Right cardiac atrium (tissue), 5 donors: ENCODE measurements around the gene LDLRAD4. TPM values are rescaled to one million over a fixed set of nuclear protein-coding genes. Genes with fewer than 3 reads are reported as not detected.
"Not testable (repeated sequence)": the region's sequence is repeated elsewhere in the genome, so short reads cannot be mapped to it uniquely, and the experiment has no call there.

Source experiments
- ATAC-seq, 2 donors: fragments of 200-7000 bp; cut with Tn5 transposase; one replicate each; pipeline versions ENCODE4 v1.8.0 to v1.9.1; 2020; ENCODE audit warnings: moderate library complexity in 2 of 2, mild to moderate bottlenecking in 1 of 2
- DNase-seq, 3 donors: peaks; one replicate each; pipeline ENCODE4 v3.0.0-alpha.2; 2020
- H3K27ac ChIP-seq: one replicate; pipeline ENCODE4 v1.5.1; 2013; ENCODE audit warnings: mild to moderate bottlenecking, low read length, control low read depth, moderate library complexity
- H3K27me3 ChIP-seq: one replicate; pipeline ENCODE4 v1.6.1; 2013; ENCODE audit not compliant: control insufficient read depth, insufficient read depth
- H3K4me1 ChIP-seq: one replicate; pipeline ENCODE4 v1.6.1; 2013; ENCODE audit warnings: low read length; ENCODE audit not compliant: control insufficient read depth, insufficient read depth
- H3K4me3 ChIP-seq: one replicate; pipeline ENCODE4 v1.5.1; 2013; ENCODE audit warnings: low read length, control low read depth
- H3K9me3 ChIP-seq: one replicate; pipeline ENCODE4 v1.6.1; 2013; ENCODE audit warnings: low read length; ENCODE audit not compliant: control insufficient read depth
- WGBS: extraction: QIAGEN DNeasy Blood & Tissue Kit; methylation state at CpG from one replicate; pipeline ENCODE4 v1.1.7; 2013; 5-methylcytosine and 5-hydroxymethylcytosine counted together
- intact Hi-C, 4 donors: fragments of 100-400 bp; cut with DNase I; formaldehyde crosslinking; loops; one replicate each; pipeline versions ENCODE4 v1.11.0 to v1.14.0; 2022 to 2023
- polyA plus RNA-seq: library from polyadenylated mRNA; stranded (reverse); fragments of 200-250 nt; gene quantifications from one replicate; pipeline ENCODE4 v1.2.3, GENCODE V29; 2013
- total RNA-seq, 4 donors: library from RNA; stranded (reverse); fragmentation: NEBNext Ultra II Directional; extraction: Animal tissue kit (Norgen Biotek cat#: 25700); gene quantifications; one replicate each; pipeline ENCODE4 v1.2.1, GENCODE V29; 2021
- donor health status: healthy with polysubstance abuse.
- donor health status: DM: no; HTN: yes; CAD: no.
- donor health status: DM: no; HTN: no; CAD: no.
- donor health status: DM: no; HTN: yes; CAD: no; lungs with severe emphysema.
- donor health status: DM: yes; HTN: yes; CAD: no.

The LDLRAD4 gene
- total and polyA plus RNA-seq, 5 donors, result 25.7 to 159 (median 68.1) TPM

- no peaks in the 10 kb centered on the region for H3K4me1 ChIP-seq
- ATAC-seq (no peak), DNase-seq (no peak)
- no peaks in the 10 kb centered on the region for H3K9me3 ChIP-seq
- no peak overlapping the region for H3K27ac ChIP-seq
- H3K4me3 ChIP-seq, result no peak overlapping the region
- no peaks in the 10 kb centered on the region for H3K27me3 ChIP-seq
- intact Hi-C loops, result no loop called here
- 94% methylated on average over 7 of the region's 7 CpGs for WGBS
Measured at GRCh38 chr18:13485604-13486003, 267.0 kb downstream of the LDLRAD4 start.

GRCh38 chr18:13486284-13486683 is 267.7 kb downstream of the LDLRAD4 start:
- ATAC-seq (no peak), DNase-seq (no peak)
- no peak overlapping the region for H3K4me3 ChIP-seq
- intact Hi-C loops, result no loop called here
- no peaks in the 10 kb centered on the region for H3K9me3 ChIP-seq
- 95% methylated on average over 5 of the region's 5 CpGs for WGBS
- no peaks in the 10 kb centered on the region for H3K4me1 ChIP-seq
- no peak overlapping the region for H3K27ac ChIP-seq
- H3K27me3 ChIP-seq, result no peaks in the 10 kb centered on the region

GRCh38 chr18:13486686-13487085 is 268.1 kb downstream of the LDLRAD4 start:
- no peaks in the 10 kb centered on the region for H3K27me3 ChIP-seq
- no peaks in the 10 kb centered on the region for H3K4me1 ChIP-seq
- no peak for DNase-seq
- no peak for ATAC-seq
- intact Hi-C loops, result no loop called here
- no peaks in the 10 kb centered on the region for H3K9me3 ChIP-seq
- H3K4me3 ChIP-seq, result no peak overlapping the region
- no peak overlapping the region for H3K27ac ChIP-seq
- WGBS, result 77% methylated on average over 9 of the region's 9 CpGs

GRCh38 chr18:13487237-13487636 is 268.7 kb downstream of the LDLRAD4 start:
- no peaks in the 10 kb centered on the region for H3K4me1 ChIP-seq
- intact Hi-C loops, result no loop called here
- ATAC-seq, result no peak
- no peaks in the 10 kb centered on the region for H3K9me3 ChIP-seq
- no peak overlapping the region for H3K27ac ChIP-seq
- no peak for DNase-seq
- no peaks in the 10 kb centered on the region for H3K27me3 ChIP-seq
- 78% methylated on average over 7 of the region's 7 CpGs for WGBS
- H3K4me3 ChIP-seq, result no peak overlapping the region

GRCh38 chr18:13488281-13488929 is 269.8 kb downstream of the LDLRAD4 start:
- no peak overlapping the region for H3K4me3 ChIP-seq
- no peak overlapping the region for H3K27ac ChIP-seq
- ATAC-seq, result no peak
- WGBS, result 91% methylated on average over 14 of the region's 14 CpGs
- no peaks in the 10 kb centered on the region for H3K4me1 ChIP-seq
- no peaks in the 10 kb centered on the region for H3K27me3 ChIP-seq
- no peak for DNase-seq
- intact Hi-C loops, result no loop called here
- H3K9me3 ChIP-seq, result no peaks in the 10 kb centered on the region

GRCh38 chr18:13489303-13489702 is 270.7 kb downstream of the LDLRAD4 start:
- DNase-seq, H3K4me3 ChIP-seq, H3K27ac ChIP-seq, H3K9me3 ChIP-seq, H3K27me3 ChIP-seq, H3K4me1 ChIP-seq, intact Hi-C loops: not testable (repeated sequence)
- 61% methylated on average over 6 of the region's 6 CpGs for WGBS
- peak in 1 of 2 donors; percentile 54 for ATAC-seq

- no peak overlapping the region for H3K4me3 ChIP-seq
- no peaks in the 10 kb centered on the region for H3K4me1 ChIP-seq
- H3K9me3 ChIP-seq, result no peaks in the 10 kb centered on the region
- ATAC-seq (no peak), DNase-seq (no peak)
- intact Hi-C loops, result loop anchor here in 1 of 4 donors (10.0 kb wide), 1 partner anchor 106 kb away; no protein-coding TSS in a partner anchor
- 89% methylated on average over 10 of the region's 10 CpGs for WGBS
- H3K27me3 ChIP-seq, result no peaks in the 10 kb centered on the region
- H3K27ac ChIP-seq, result no peak overlapping the region
Measured at GRCh38 chr18:13491138-13491537, 272.6 kb downstream of the LDLRAD4 start.

- WGBS, result 96% methylated on average over 9 of the region's 9 CpGs
- Histone ChIP-seq H3K4me1 (no peaks in the 10 kb centered on the region), H3K4me3 (no peak overlapping the region), H3K27me3 (no peaks in the 10 kb centered on the region), H3K9me3 (no peaks in the 10 kb centered on the region), H3K27ac (no peak overlapping the region)
- intact Hi-C loops, result loop anchor here in 1 of 4 donors (10.0 kb wide), 1 partner anchor 108 kb away; no protein-coding TSS in a partner anchor
- DNase-seq (no peak), ATAC-seq (no peak)
Measured at GRCh38 chr18:13492314-13492713, 273.8 kb downstream of the LDLRAD4 start.

GRCh38 chr18:13493079-13493478 is 274.5 kb downstream of the LDLRAD4 start:
- no peak for ATAC-seq
- Histone ChIP-seq H3K27me3 (no peaks in the 10 kb centered on the region), H3K4me3 (no peak overlapping the region), H3K27ac (no peak overlapping the region), H3K9me3 (no peaks in the 10 kb centered on the region), H3K4me1 (no peaks in the 10 kb centered on the region)
- 68% methylated on average over 1 of the region's 1 CpG for WGBS
- intact Hi-C loops, result loop anchor here in 1 of 4 donors (10.0 kb wide), 1 partner anchor 108 kb away; no protein-coding TSS in a partner anchor
- DNase-seq, result no peak

- ATAC-seq (peak in 1 of 2 donors; percentile 44), DNase-seq (no peak)
- intact Hi-C loops, result loop anchor here in 1 of 4 donors (10.0 kb wide), 1 partner anchor 109 kb away; no protein-coding TSS in a partner anchor
- no peak overlapping the region for H3K27ac ChIP-seq
- WGBS, result 91% methylated on average over 16 of the region's 16 CpGs
- H3K4me1 ChIP-seq, result no peaks in the 10 kb centered on the region
- no peaks in the 10 kb centered on the region for H3K9me3 ChIP-seq
- H3K4me3 ChIP-seq, result no peak overlapping the region
- no peaks in the 10 kb centered on the region for H3K27me3 ChIP-seq
Measured at GRCh38 chr18:13493725-13494124, 275.2 kb downstream of the LDLRAD4 start.

GRCh38 chr18:13494871-13495445 is 276.4 kb downstream of the LDLRAD4 start:
- Histone ChIP-seq H3K27ac (no peak overlapping the region), H3K4me3 (no peak overlapping the region), H3K9me3 (no peaks in the 10 kb centered on the region), H3K4me1 (peaks cover 3% of the 10 kb centered on the region), H3K27me3 (no peaks in the 10 kb centered on the region)
- whole genome bisulfite sequencing, result 91% methylated on average over 14 of the region's 14 CpGs
- intact Hi-C loops, result loop anchor here in 1 of 4 donors (10.0 kb wide), 1 partner anchor 110 kb away; no protein-coding TSS in a partner anchor
- no peak for ATAC-seq
- DNase-seq, result no peak
